GM18526 (cell line): ENCODE measurements around the gene JAGN1.

Source experiments
- POLR2A ChIP-seq: IDR thresholded peaks from 3 replicates; pipeline ENCODE4 v1.6.1; 2011; ENCODE audit not compliant: insufficient read length; ENCODE audit errors: extremely low read depth

The JAGN1 gene

DNA sequence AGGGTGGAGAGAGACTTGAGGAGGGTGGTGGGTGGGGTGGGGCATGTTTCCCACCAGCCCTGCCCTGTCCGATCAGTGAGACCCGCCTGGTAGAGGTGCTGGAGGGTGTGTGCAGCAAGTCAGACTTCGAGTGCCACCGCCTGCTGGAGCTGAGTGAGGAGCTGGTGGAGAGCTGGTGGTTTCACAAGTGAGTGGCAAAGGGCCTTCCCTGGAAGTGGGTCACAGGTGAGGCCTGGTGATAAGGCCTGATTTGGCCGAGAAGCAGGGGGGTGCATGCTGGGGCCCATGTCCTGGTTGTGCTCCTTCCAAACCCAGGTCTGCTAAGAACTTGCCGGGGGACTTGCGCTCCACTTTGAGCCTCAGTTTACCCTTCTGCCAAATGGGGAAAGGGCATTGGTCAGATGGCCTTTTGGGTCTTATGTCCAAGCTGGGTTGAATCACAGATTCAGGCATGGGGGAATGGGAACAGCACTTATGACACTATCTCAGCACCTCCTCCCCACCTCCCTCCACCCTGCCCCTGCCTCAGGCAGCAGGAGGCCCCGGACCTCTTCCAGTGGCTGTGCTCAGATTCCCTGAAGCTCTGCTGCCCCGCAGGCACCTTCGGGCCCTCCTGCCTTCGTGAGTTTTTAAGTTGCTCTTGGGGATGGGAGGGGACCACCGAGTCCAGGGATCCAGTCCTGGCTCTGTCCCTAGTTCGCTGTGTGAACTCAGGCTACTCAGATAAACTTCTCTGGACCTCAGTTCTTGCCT lies 47.3 kb downstream of the JAGN1 start:
- TF ChIP-seq POLR2A, result no peak

DNA sequence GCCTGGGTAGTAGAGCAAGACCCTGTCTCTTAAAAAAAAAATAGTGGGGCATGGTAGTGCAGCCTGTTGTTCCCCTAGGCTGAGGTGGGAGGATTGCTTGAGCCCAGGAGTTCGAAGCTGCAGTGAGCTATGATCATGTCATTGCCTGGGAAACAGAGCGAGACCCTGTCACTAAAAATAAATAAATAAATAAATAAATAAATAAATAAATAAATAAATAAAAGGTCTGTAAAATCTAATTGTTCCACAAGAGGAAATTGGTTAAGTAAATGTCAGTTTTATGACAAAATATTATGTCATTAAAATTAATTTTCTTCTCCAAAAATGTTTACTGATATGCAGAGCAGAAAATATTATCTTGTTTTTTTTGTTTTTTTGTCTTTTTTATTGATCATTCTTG lies 48.6 kb downstream of the JAGN1 start:
- no peak for TF ChIP-seq POLR2A

DNA sequence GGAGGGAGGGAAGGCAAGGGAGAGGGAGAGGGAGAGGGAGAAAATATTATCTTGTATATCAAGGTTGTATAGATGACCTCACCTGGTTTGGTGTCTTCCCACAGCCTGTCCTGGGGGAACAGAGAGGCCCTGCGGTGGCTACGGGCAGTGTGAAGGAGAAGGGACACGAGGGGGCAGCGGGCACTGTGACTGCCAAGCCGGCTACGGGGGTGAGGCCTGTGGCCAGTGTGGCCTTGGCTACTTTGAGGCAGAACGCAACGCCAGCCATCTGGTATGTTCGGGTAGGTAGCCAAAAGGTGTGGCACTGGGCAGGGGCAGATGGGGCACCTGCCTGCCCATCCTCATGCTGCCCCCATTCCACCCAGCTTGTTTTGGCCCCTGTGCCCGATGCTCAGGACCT lies 50.3 kb downstream of the JAGN1 start:
- TF ChIP-seq POLR2A, result no peak

DNA sequence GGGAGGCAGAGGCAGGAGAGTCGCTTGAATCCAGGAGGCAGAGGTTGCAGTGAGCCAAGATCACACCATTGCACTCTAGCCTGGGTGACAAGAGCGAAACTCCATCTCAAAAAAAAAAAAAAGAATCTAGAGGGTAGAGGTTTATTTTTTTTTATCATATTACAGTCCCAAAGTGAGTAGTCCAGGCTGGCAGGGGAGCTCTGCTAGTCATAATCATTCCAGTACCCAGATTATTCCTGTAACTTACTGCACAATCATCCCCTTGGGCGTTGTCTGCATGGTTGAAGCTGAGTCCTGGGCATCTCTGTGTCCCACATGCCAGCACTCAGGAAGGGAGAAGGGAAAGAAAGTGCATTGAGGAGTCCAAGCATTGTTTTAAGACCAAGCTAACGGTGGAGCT lies 51.8 kb downstream of the JAGN1 start:
- TF ChIP-seq POLR2A, result no peak

DNA sequence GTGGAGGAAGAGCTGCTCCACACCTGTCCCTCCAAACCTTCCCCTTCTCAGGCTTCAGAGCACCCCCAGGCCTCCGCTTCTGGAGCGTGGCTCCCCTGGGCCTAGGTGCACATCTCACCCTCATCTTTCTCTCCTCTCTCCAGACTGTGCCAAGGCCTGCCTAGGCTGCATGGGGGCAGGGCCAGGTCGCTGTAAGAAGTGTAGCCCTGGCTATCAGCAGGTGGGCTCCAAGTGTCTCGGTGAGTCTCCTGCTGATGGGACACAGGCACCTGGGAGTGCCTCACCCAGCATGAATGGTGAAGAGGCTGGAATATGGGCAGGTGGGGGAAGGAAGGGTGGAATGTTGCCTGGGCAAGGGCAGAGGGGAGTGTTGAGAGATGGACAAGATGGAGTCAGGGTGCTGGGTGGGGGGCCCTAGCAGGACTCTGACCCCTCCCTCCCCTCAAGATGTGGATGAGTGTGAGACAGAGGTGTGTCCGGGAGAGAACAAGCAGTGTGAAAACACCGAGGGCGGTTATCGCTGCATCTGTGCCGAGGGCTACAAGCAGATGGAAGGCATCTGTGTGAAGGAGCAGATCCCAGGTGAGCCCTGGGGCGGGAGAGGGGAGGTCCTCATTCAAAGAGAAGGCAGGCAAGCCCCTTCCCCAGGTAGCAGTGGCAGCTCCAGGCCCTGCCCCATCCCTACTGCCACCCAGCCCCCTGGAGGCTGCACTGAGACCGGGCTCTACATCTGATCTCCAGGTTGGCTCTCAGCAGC lies 52.7 kb downstream of the JAGN1 start:
- no peak for TF ChIP-seq POLR2A
